A673 (cell line): ENCODE results near the gene SAA4. TPM values are rescaled to one million over a fixed set of nuclear protein-coding genes. Genes with fewer than 3 reads are reported as not detected.
"Not testable (repeated sequence)": the region's sequence is repeated elsewhere in the genome, so short reads cannot be mapped to it uniquely, and the experiment has no call there.

Source experiments
- BruUV-seq: library from RNA; stranded (reverse); fragments of 400-500 nt; replicated peaks from 2 replicates; lab custom pipeline; 2021; lab: Mats Ljungman, UMichigan
- CTCF ChIA-PET: fragments of 300-600 bp; sonication (Branson Sonifier 250); formaldehyde crosslinking; loops from one replicate; lab custom pipeline; 2022; ENCODE audit warnings: antibody characterized with exemption; lab: Charles Lee
- POLR2A ChIA-PET: fragments of 300-600 bp; sonication (Branson Sonifier 250); formaldehyde crosslinking; loops from one replicate; lab custom pipeline; 2022; ENCODE audit warnings: antibody characterized with exemption; ENCODE audit not compliant: low non-redundant PET; lab: Charles Lee
- DNase-seq: peaks from one replicate; pipeline ENCODE4 v3.0.0-alpha.2; 2015; ENCODE audit warnings: low spot score
- H3K27ac ChIP-seq: fragments of 200-600 bp; sonication (generic); 2 replicates; pipeline ENCODE4 v1.5.1; 2016; ENCODE audit warnings: mixed run types, low read depth, mild to moderate bottlenecking, mixed read lengths, antibody characterized with exemption, low read length; ENCODE audit not compliant: poor library complexity, severe bottlenecking
- H3K27me3 ChIP-seq: fragments of 200-600 bp; sonication (generic); replicated peaks from 2 replicates; pipeline ENCODE4 v1.6.1; 2017; ENCODE audit warnings: mixed run types, low read depth, mild to moderate bottlenecking, mixed read lengths, antibody characterized with exemption, low read length; ENCODE audit not compliant: insufficient read depth, poor library complexity
- H3K36me3 ChIP-seq: fragments of 200-600 bp; sonication (generic); 2 replicates; pipeline ENCODE4 v1.6.1; 2016; ENCODE audit warnings: mixed run types, mild to moderate bottlenecking, mixed read lengths, antibody characterized with exemption, low read length; ENCODE audit not compliant: insufficient read depth, poor library complexity, severe bottlenecking
- H3K4me1 ChIP-seq: fragments of 200-600 bp; sonication (generic); 2 replicates; pipeline ENCODE4 v1.6.1; 2017; ENCODE audit warnings: mixed run types, mild to moderate bottlenecking, mixed read lengths, antibody characterized with exemption, low read length; ENCODE audit not compliant: insufficient read depth, poor library complexity, severe bottlenecking
- H3K4me3 ChIP-seq: fragments of 200-600 bp; sonication (generic); 2 replicates; pipeline ENCODE4 v1.5.1; 2016; ENCODE audit warnings: low read depth, mixed run types, mild to moderate bottlenecking, mixed read lengths, low read length; ENCODE audit not compliant: poor library complexity, severe bottlenecking
- H3K9me3 ChIP-seq: fragments of 200-600 bp; sonication (generic); 2 replicates; pipeline ENCODE4 v1.6.1; 2016; ENCODE audit warnings: mixed run types, low read depth, mild to moderate bottlenecking, mixed read lengths, antibody characterized with exemption, low read length; ENCODE audit not compliant: poor library complexity, severe bottlenecking
- CTCF ChIP-seq: fragments of 300-800, 200-600 bp; sonication (generic); conservative IDR thresholded peaks from 2 replicates; pipeline ENCODE4 v1.5.1; 2017; ENCODE audit warnings: low read depth, mild to moderate bottlenecking, antibody characterized with exemption, low read length, moderate library complexity, mixed read lengths
- EZH2 ChIP-seq: fragments of 200-600 bp; sonication (generic); IDR thresholded peaks from 2 replicates; pipeline ENCODE4 v1.6.1; 2017; ENCODE audit warnings: borderline replicate concordance, low read depth, mild to moderate bottlenecking, mixed read lengths, antibody characterized with exemption, low read length; ENCODE audit not compliant: poor library complexity, severe bottlenecking
- intact Hi-C: fragments of 100-400 bp; cut with micrococcal nuclease; formaldehyde crosslinking; loops from one replicate; pipeline ENCODE4 v1.10.0; 2022; ENCODE audit not compliant: unreplicated experiment
- total RNA-seq: library from RNA; stranded (reverse); gene quantifications from 2 replicates; pipeline ENCODE4 v1.2.3, GENCODE V29; 2021

The SAA4 gene
- total RNA-seq, 1 experiment from 2014 or later: not detected

- ChIA-PET CTCF (no interaction called here), POLR2A (no interaction called here)
- Histone ChIP-seq H3K4me3 (no peak overlapping the region), H3K27me3 (no peaks in the 10 kb centered on the region), H3K36me3 (no peaks in the 10 kb centered on the region), H3K9me3 (no peaks in the 10 kb centered on the region), H3K4me1 (no peaks in the 10 kb centered on the region), H3K27ac (no peak overlapping the region)
- DNase-seq: no peak
- no peak for TF ChIP-seq EZH2
- no peak for TF ChIP-seq CTCF
- intact Hi-C loops: no loop called here
- BruUV-seq: no TSS peak
Observed at GRCh38 chr11:18253778-18254338, 17.3 kb upstream of the SAA4 start.

GRCh38 chr11:18253233-18253632 is 16.6 kb upstream of the SAA4 start:
- Histone ChIP-seq H3K36me3 (no peaks in the 10 kb centered on the region), H3K4me1 (no peaks in the 10 kb centered on the region), H3K27ac (no peak overlapping the region), H3K9me3 (no peaks in the 10 kb centered on the region), H3K4me3 (no peak overlapping the region), H3K27me3 (no peaks in the 10 kb centered on the region)
- no TSS peak for BruUV-seq
- intact Hi-C loops: no loop called here
- TF ChIP-seq CTCF: no peak
- no peak for TF ChIP-seq EZH2
- POLR2A ChIA-PET: no interaction called here
- DNase-seq: no peak
- CTCF ChIA-PET: no interaction called here

- Histone ChIP-seq H3K9me3 (no peaks in the 10 kb centered on the region), H3K27me3 (no peaks in the 10 kb centered on the region), H3K36me3 (no peaks in the 10 kb centered on the region), H3K4me3 (no peak within 1 kb of the TSS), H3K27ac (no peak within 1 kb of the TSS), H3K4me1 (no peaks in the 10 kb centered on the region)
- intact Hi-C loops: loop anchor here (10.0 kb wide), 1 partner anchor 486 kb away; no protein-coding TSS in a partner anchor
- CTCF ChIA-PET: interaction anchor here (0.6 kb wide), 1 partner anchor 1511 kb away, joined by 3 read pairs; no protein-coding TSS in a partner anchor
- BruUV-seq: no TSS peak
- POLR2A ChIA-PET: no interaction called here
- no peak for DNase-seq
- TF ChIP-seq CTCF (no peak), EZH2 (no peak)
Observed at GRCh38 chr11:18248561-18248960, 12.0 kb upstream of the SAA4 start, which contains the start of gene SAA2. SAA2 (minus strand) TSS chr11:18248668; CDS start chr11:18248011, 657 bp downstream.

- DNase-seq, H3K4me3 ChIP-seq, CTCF ChIA-PET, POLR2A ChIA-PET, H3K27ac ChIP-seq, H3K9me3 ChIP-seq, H3K4me1 ChIP-seq, BruUV-seq, H3K36me3 ChIP-seq, H3K27me3 ChIP-seq: not testable (repeated sequence)
- intact Hi-C loops: loop anchor here (10.0 kb wide), 1 partner anchor 488 kb away; no protein-coding TSS in a partner anchor
Observed at GRCh38 chr11:18247191-18247581, 10.6 kb upstream of the SAA4 start.

- BruUV-seq, H3K27ac ChIP-seq, POLR2A ChIA-PET, H3K9me3 ChIP-seq, H3K4me1 ChIP-seq, H3K27me3 ChIP-seq, H3K36me3 ChIP-seq, DNase-seq, H3K4me3 ChIP-seq, CTCF ChIA-PET: not testable (repeated sequence)
- intact Hi-C loops: loop anchor here (10.0 kb wide), 1 partner anchor 488 kb away; no protein-coding TSS in a partner anchor
Observed at GRCh38 chr11:18246379-18247190, 10.0 kb upstream of the SAA4 start.
